Erythroblast (primary cell): Measurements from ENCODE around the gene TAF8.

Experiments used
- GATA1 ChIP-seq: IDR thresholded peaks from 2 replicates; pipeline ENCODE4 v1.6.1; 2011; ENCODE audit warnings: low read depth, mild to moderate bottlenecking, control low read depth, low read length, moderate library complexity
- POLR2A ChIP-seq: IDR thresholded peaks from 2 replicates; pipeline ENCODE4 v1.6.1; 2011; ENCODE audit warnings: mild to moderate bottlenecking, low read length

DNA sequence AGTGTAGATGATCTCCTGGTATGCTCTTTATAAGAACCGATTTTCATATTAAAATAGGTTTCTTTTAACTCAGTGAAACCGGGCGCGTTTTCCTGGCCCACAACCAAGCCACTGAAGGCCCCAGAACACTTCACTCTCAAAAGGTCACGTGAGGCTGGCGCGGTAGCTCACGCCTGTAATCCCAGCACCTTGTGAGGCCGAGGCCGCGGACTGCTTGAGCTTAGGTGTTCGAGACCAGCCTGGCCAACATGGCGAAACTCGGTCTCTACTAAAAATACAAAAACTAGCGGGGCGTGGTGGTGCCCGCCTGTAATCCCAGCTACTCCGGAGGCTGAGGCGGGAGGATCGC, 402 bp upstream of the TAF8 start:
- TF ChIP-seq POLR2A (no peak), GATA1 (no peak)
